ENCODE results near the gene AKAP13.

AKAP13 gene

GRCh38 chr15:85404176-85404917 is 23.9 kb downstream of the AKAP13 start:
- peak; percentile 57 for DNase-seq

GRCh38 chr15:85404918-85405866 is 24.8 kb downstream of the AKAP13 start:
- no peak for DNase-seq
- in situ Hi-C loops (cut with MboI; ENCODE audit: low pct_unique_long_range_greater_than_20kb, low sequenced_read_pairs) = no loop called here

More at GRCh38 chr15:85404176-85404917, 23.9 kb downstream of the AKAP13 start:
- in situ Hi-C loops (cut with MboI; ENCODE audit: low pct_unique_long_range_greater_than_20kb, low sequenced_read_pairs) = no loop called here

DNA sequence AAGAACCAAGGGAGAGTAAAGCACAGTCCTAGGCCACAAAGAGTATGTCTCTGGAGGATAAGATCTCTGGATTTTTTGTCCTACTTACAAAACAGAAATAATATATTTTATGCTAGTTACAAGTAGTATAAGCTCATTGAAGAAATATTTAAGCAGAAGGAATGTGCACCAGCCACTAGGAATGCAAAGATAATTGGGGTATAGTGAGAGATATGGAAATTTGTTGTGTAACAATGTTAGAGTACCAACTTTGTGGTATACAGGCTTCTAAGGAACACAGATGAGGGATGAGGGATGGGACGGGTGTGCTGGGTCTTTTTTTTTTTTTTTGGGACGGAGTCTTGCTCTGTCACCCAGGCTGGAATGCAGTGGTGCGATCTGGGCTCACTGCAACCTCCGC is 26.5 kb downstream of the AKAP13 start:
- in situ Hi-C loops (cut with MboI; ENCODE audit: low pct_unique_long_range_greater_than_20kb, low sequenced_read_pairs) = no loop called here
- no peak for DNase-seq

DNA sequence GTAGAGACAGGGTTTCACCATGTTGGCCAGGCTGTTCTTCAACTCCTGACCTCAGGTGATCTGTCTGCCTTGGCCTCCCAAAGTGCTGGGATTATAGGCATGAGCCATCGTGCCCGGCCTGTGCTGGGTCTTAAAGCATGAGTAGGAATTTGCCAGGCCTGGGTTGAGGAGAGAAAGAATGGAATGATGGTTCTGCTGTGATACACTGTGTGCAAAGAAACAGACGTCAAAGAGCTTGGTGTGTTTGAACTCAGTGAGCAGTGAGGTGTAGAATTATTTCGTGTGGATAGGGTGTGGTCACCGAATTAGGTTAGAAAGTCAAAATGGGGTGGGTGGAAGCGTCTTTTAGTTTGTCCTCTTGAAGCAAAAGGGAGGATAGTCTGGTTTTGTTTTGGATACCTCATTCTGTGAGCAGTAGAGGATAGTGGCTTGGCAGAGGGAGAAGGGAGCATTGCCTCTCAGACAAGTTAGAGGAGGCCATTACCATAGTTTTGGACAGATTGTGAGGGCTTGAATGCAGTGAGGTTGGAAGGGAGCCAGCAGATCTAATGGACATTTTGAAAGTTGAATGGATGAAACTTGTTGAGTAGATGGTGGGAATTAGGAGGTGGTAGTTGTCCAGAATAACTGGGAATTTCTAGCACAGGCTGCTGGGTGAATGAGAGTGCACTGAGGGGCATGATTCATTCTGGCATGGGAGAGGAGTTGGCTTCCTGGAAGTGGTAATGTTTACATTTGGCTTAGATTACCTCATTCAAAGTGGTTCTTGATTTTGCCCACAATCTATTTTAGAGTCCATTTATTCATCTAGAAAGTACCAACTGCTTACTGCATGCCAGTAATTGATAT is 27.2 kb downstream of the AKAP13 start:
- in situ Hi-C loops (cut with MboI; ENCODE audit: low pct_unique_long_range_greater_than_20kb, low sequenced_read_pairs) = no loop called here
- peak; percentile 47 for DNase-seq

DNA sequence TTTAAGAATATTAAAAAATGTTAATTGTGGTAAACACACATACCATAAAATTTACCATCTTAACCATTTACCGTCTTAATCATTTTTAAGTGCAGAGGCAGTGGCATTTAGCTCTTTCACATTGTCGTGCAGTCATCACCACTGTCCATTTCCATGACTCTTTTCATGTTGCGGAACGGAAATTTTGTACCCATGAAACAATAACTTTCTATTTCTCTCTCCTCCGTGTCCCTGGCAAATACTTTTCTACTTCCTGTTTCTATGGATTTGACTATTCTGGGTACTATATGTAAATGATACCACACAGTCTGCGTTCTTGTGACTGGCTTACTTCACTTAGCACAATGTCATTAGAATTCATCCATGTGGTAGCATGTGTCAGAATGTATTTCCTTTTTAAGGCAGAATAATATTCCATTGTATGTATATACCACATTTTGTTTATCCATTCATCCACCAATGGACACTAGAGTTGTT is 27.9 kb downstream of the AKAP13 start:
- in situ Hi-C loops (cut with MboI; ENCODE audit: low pct_unique_long_range_greater_than_20kb, low sequenced_read_pairs) = no loop called here

GRCh38 chr15:85412066-85412465 is 31.7 kb downstream of the AKAP13 start:
- in situ Hi-C loops (cut with MboI; ENCODE audit: low pct_unique_long_range_greater_than_20kb, low sequenced_read_pairs) = no loop called here
- DNase-seq = peak; percentile 43

More for the DNA sequence above, 27.9 kb downstream of the AKAP13 start:
- DNase-seq = peak; percentile 49

- DNase-seq = peak; percentile 82
- in situ Hi-C loops (cut with MboI; ENCODE audit: low pct_unique_long_range_greater_than_20kb, low sequenced_read_pairs) = no loop called here
These were observed 32.8 kb downstream of the AKAP13 start for GRCh38 chr15:85412956-85413854.

DNA sequence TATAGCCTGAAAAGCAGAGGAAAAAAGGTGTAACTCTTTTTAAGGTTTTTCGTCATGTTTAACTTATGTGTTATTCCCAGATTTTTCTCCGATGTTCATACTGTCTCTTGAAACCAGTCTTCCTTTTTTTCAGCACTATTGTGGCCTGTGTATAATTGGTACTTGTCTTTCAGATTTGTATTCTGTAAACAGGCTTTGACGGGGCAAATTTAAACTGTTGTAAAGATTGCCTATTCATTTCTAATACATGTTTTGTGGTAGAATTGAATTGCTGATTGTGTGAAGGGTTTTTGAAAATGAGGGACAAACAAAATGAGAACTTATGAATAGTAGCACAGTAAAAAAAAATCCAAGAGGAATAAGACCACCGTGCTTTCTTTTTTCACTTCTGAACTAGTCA is 33.6 kb downstream of the AKAP13 start:
- no peak for DNase-seq
- in situ Hi-C loops (cut with MboI; ENCODE audit: low pct_unique_long_range_greater_than_20kb, low sequenced_read_pairs) = no loop called here

DNA sequence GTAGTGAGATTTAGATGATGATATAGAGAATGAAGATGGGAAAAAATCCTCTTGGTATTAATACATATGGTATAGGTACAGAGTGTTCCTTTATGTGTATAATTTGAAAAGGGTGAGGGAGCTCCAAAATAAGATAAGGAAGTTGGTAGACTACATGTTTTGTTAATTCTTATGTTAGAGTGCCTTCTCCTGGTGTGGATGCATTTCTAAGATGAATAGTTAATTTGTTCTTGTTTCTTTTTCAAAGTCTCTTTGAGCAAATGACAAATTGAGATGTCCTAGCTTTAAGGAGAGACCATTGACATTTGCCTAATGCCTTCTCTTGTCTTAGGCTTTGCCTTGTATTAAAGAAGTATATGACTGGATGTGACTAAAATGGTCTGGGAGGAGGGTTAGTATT is 34.1 kb downstream of the AKAP13 start:
- DNase-seq = peak; percentile 63
- in situ Hi-C loops (cut with MboI; ENCODE audit: low pct_unique_long_range_greater_than_20kb, low sequenced_read_pairs) = no loop called here

- in situ Hi-C loops (cut with MboI; ENCODE audit: low pct_unique_long_range_greater_than_20kb, low sequenced_read_pairs) = no loop called here
These were observed 34.6 kb downstream of the AKAP13 start for GRCh38 chr15:85414991-85415390.

DNA sequence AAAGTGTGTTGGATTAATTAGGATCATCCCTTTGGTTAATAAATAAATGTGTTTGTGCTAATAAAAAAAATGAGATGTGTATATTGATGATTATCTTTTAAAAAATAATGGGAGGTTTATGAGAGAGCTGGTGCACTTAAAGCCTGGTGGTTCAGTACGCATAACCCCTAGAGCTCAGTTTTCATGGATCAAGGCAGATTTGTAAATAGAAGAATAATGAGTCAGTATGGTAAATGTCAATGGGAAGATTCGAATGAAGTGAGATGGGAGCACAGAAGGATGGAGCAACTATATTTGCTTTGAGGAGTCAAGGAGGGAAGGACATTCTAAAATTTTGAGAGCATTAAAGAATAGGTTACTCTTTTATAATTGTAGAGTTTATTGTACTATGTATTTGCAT is 35.4 kb downstream of the AKAP13 start:
- in situ Hi-C loops (cut with MboI; ENCODE audit: low pct_unique_long_range_greater_than_20kb, low sequenced_read_pairs) = no loop called here

More at GRCh38 chr15:85414991-85415390, 34.6 kb downstream of the AKAP13 start:
- no peak for DNase-seq

DNA sequence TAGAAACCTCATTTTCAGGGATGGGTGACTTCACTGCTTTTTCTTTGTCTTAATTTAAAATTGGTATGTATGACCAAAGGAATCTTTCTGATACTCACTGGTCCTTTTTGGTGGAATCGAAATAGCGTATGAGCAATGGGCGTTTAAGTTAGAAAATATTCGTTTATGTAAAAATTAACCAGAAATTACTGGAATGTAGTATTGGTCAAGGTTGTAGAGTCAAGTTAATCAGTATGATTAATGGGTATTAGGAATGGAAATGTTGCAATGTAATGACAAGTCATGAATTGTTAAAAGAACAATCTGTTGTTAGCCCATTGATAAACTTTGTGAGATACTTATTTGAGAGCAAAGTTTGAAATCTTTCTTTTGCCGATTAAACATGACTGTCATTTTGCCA is 36.9 kb downstream of the AKAP13 start:
- no peak for DNase-seq
- in situ Hi-C loops (cut with MboI; ENCODE audit: low pct_unique_long_range_greater_than_20kb, low sequenced_read_pairs) = no loop called here

More for the DNA sequence above, 35.4 kb downstream of the AKAP13 start:
- DNase-seq = no peak

DNA sequence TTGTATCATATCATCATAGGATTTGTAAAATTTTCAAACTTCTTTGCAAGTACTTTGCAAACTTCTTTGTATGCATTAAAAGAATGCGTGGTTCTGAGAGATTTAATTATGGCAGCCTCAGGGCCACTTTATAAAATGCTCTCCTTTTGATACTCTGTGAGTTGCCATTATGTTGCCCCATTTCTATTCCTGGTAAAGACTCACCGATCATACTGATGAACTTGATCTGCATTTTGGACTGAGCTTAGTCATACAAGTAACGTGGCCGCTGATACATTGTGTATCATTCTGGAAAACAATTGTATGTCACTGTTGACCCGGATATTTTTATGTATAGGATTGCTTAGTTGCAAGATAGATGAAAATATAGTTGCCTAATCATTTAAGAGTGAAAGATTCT is 38.8 kb downstream of the AKAP13 start:
- no peak for DNase-seq
- in situ Hi-C loops (cut with MboI; ENCODE audit: low pct_unique_long_range_greater_than_20kb, low sequenced_read_pairs) = no loop called here

DNA sequence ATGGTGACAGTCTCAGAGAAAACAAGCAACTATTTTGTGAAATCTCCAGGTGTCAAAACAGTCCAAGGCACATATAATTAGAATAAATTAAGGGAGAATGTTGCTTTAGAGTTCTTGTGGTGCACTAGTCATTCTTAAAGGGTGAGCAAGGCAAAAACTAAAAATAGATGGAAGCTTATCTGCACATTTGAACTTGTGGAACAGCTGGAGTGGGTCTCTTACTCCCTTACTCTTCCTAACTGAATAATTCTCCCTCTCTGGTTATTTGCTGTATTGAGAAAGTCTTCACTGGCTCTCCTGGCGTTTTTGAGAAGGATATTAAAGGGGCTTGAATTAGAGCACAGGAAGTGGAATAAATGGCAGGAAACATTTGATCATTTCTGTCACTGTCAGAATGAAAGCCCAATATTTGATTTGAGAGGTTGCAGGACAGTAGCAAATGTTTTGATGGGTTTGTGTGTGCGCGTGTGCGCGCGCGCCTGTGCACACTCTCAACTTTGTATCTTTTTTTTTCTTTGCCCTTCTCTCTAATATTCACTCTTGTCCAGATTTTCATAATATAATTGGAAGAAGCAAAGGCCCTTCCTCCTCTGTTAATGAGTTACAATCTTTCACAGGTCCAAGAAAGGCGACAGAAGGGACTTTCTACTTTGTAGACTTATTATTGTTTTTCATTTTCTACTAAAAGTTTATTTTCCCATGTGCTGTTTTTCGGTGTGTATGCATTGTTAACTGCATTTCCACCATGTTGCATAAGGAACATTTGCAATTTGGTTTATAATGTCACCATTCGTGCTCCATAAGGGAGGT is 40.9 kb downstream of the AKAP13 start:
- no peak for DNase-seq
- in situ Hi-C loops (cut with MboI; ENCODE audit: low pct_unique_long_range_greater_than_20kb, low sequenced_read_pairs) = no loop called here

GRCh38 chr15:85422607-85423006 is 42.2 kb downstream of the AKAP13 start:
- in situ Hi-C loops (cut with MboI; ENCODE audit: low pct_unique_long_range_greater_than_20kb, low sequenced_read_pairs) = no loop called here
- DNase-seq = no peak

DNA sequence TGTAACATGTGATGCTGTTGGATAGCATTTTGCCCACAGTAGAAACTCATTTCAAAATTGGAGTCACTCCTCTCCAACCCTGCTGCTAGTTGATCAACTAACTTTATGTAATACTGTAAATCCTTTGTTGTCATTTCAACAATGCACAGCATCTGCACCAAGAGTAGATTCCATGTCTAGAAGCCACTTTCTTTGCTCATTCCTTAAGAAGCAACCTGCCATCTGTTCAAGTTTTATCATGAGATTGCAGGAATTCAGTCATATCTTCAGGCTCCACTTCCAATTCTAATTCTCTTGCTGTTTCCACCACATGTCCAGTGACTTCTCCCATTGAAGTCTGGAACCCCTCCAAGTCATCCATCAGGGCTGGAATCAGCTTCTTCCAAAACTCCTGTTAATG is 42.9 kb downstream of the AKAP13 start:
- in situ Hi-C loops (cut with MboI; ENCODE audit: low pct_unique_long_range_greater_than_20kb, low sequenced_read_pairs) = no loop called here
- DNase-seq = no peak

- in situ Hi-C loops (cut with MboI; ENCODE audit: low pct_unique_long_range_greater_than_20kb, low sequenced_read_pairs) = no loop called here
- DNase-seq = no peak
These were observed 43.8 kb downstream of the AKAP13 start for GRCh38 chr15:85424154-85424553.

Measured in KBM-7 (cell line).